Body of pancreas (tissue), 4 donors: ENCODE data around the gene CKAP5.

Experiments used
- CTCF ChIP-seq, 7 experiments: fragments of 450-650 bp in 4 of 7; fragments of 200-600 bp in 3 of 7; sonication (generic) in 3 of 7; IDR thresholded peaks; one replicate each; pipeline ENCODE4 v1.5.1; 2016 to 2019; ENCODE audit warnings: antibody characterized with exemption in 7 of 7
- POLR2A ChIP-seq, 3 donors: fragments of 450-650 bp; IDR thresholded peaks; one replicate each; pipeline ENCODE4 v1.6.1; 2016; ENCODE audit warnings: antibody characterized with exemption in 3 of 3, mild to moderate bottlenecking in 2 of 3

DNA sequence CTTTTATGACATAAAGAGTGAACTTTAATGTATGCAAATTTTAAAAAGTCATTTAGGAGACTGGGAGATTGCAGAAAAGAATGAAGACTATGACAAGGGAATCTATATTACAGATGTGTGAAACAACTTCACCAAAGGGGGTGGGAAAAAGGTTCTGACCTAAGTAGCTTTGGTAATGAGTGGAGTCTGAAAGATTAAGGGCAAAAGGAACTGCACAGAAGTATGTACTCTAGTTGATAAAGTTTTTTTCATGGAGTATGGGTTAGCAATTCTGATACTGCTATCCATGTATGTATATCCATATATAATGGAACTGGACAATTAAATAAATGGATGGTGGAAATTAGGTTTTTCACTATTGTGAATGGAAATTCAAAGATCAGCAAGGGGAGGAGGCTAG lies 9.2 kb downstream of the CKAP5 start:
- TF ChIP-seq POLR2A (IDR thresholded peaks at IDR 0.05) (no peak), CTCF (IDR thresholded peaks at IDR 0.05) (no peak)
